Endothelial cell of umbilical vein (primary cell): Measurements from ENCODE around the gene TPPP2. TPM values are rescaled to one million over a fixed set of nuclear protein-coding genes. Genes with fewer than 3 reads are reported as not detected.

Experiments
- BruUV-seq: library from RNA; stranded (reverse); fragments of 400-500 nt; replicated peaks from 2 replicates; lab custom pipeline; 2021; lab: Mats Ljungman, UMichigan
- CTCF ChIA-PET: fragments of 300-600, 350-600 bp; sonication (Branson Sonifier 250); formaldehyde crosslinking; loops from one replicate; lab custom pipeline; 2021; ENCODE audit warnings: antibody characterized with exemption, inconsistent platforms; lab: Charles Lee
- POLR2A ChIA-PET: fragments of 300-600, 350-600 bp; sonication (Branson Sonifier 250); formaldehyde crosslinking; loops from one replicate; lab custom pipeline; 2021; ENCODE audit warnings: antibody characterized with exemption, inconsistent platforms; lab: Charles Lee
- DNase-seq: peaks from one replicate; pipeline ENCODE4 v3.0.0-alpha.2; 2011; ENCODE audit warnings: low read depth, low spot score
- FAIRE-seq: peaks from 2 replicates; lab custom pipeline; 2011; peaks lifted over from hg19 to GRCh38; lab: Jason Lieb, UNC
- H2AFZ ChIP-seq: 2 replicates; pipeline ENCODE4 v1.6.0; 2012; ENCODE audit warnings: low read depth, low read length, control low read depth, inconsistent platforms
- H3K27ac ChIP-seq: 2 replicates; pipeline ENCODE4 v1.5.1; 2011; ENCODE audit warnings: low read depth, mild to moderate bottlenecking, control low read depth, low read length, moderate library complexity; ENCODE audit not compliant: insufficient read depth
- H3K27me3 ChIP-seq, 2 experiments: 2 replicates each; pipeline versions ENCODE4 v1.6.0 to v1.6.1; 2011; ENCODE audit warnings: low read length in 2 of 2, mixed read lengths in 1 of 2; ENCODE audit not compliant: control insufficient read depth in 2 of 2, insufficient read depth in 2 of 2
- H3K36me3 ChIP-seq, 2 experiments: 2 replicates in 1 of 2; 3 replicates in 1 of 2; pipeline ENCODE4 v1.5.1; 2011; ENCODE audit warnings: low read length in 2 of 2, mild to moderate bottlenecking in 1 of 2, moderate library complexity in 1 of 2; ENCODE audit not compliant: control insufficient read depth in 2 of 2, insufficient read depth in 2 of 2; ENCODE audit errors: extremely low read depth in 1 of 2
- H3K4me1 ChIP-seq: 3 replicates; pipeline ENCODE4 v1.5.1; 2011; ENCODE audit warnings: mild to moderate bottlenecking, low read length; ENCODE audit not compliant: control insufficient read depth, insufficient read depth; ENCODE audit errors: extremely low read depth
- H3K4me2 ChIP-seq: 2 replicates; pipeline ENCODE4 v1.6.1; 2011; ENCODE audit warnings: low read length, control low read depth, mixed read lengths; ENCODE audit not compliant: insufficient read depth
- H3K4me3 ChIP-seq, 3 experiments: fragments of 200-600 bp in 1 of 3; sonication (generic), shearing (Covaris generic) in 1 of 3; replicated peaks in 1 of 3; 2 replicates each; pipeline ENCODE4 v1.5.1; 2011 to 2016; ENCODE audit warnings: control low read depth in 3 of 3, low read length in 3 of 3, mild to moderate bottlenecking in 2 of 3, inconsistent platforms in 1 of 3, low read depth in 1 of 3, moderate library complexity in 1 of 3; ENCODE audit not compliant: insufficient read depth in 1 of 3
- H3K79me2 ChIP-seq: 2 replicates; pipeline ENCODE4 v1.6.0; 2012; ENCODE audit warnings: low read length, inconsistent platforms; ENCODE audit not compliant: control insufficient read depth, insufficient read depth
- H3K9ac ChIP-seq: replicated peaks from 2 replicates; pipeline ENCODE3; 2011; ENCODE audit warnings: low read length, control low read depth; ENCODE audit not compliant: insufficient read depth; ENCODE audit errors: extremely low read depth
- H3K9me1 ChIP-seq: replicated peaks from 3 replicates; pipeline ENCODE4 v1.6.0; 2011; ENCODE audit warnings: mild to moderate bottlenecking, low read length; ENCODE audit not compliant: control insufficient read depth, insufficient read depth; ENCODE audit errors: extremely low read depth
- H3K9me3 ChIP-seq: replicated peaks from 2 replicates; pipeline ENCODE4 v1.5.1; 2012; ENCODE audit warnings: low read length, inconsistent platforms; ENCODE audit not compliant: control insufficient read depth, insufficient read depth
- H4K20me1 ChIP-seq: replicated peaks from 2 replicates; pipeline ENCODE3; 2011; ENCODE audit warnings: mild to moderate bottlenecking, low read length; ENCODE audit not compliant: control insufficient read depth, insufficient read depth; ENCODE audit errors: extremely low read depth
- CTCF ChIP-seq, 2 donors: IDR thresholded peaks; 1 replicate in 1 of 2; 2 replicates in 1 of 2; pipeline ENCODE4 v1.5.1; 2011; ENCODE audit warnings: low read length in 2 of 2, mild to moderate bottlenecking in 2 of 2, moderate library complexity in 2 of 2, control low read depth in 1 of 2, inconsistent platforms in 1 of 2, low read depth in 1 of 2; ENCODE audit not compliant: insufficient read depth in 1 of 2; ENCODE audit errors: extremely low read depth in 1 of 2
- EZH2 ChIP-seq: IDR thresholded peaks from 2 replicates; pipeline ENCODE4 v1.6.1; 2012; ENCODE audit warnings: borderline replicate concordance, low read depth, mild to moderate bottlenecking, moderate library complexity, low read length, inconsistent platforms; ENCODE audit not compliant: severe bottlenecking
- FOS ChIP-seq: IDR thresholded peaks from 2 replicates; pipeline ENCODE4 v1.6.1; 2011; ENCODE audit warnings: mild to moderate bottlenecking, low read length, moderate library complexity, borderline replicate concordance; ENCODE audit not compliant: insufficient read depth
- GATA2 ChIP-seq: IDR thresholded peaks from 2 replicates; pipeline ENCODE4 v1.7.0; 2011; ENCODE audit warnings: low read depth, mild to moderate bottlenecking, moderate library complexity, mixed read lengths, low read length; ENCODE audit not compliant: insufficient read length, insufficient read depth
- JUN ChIP-seq: IDR thresholded peaks from 2 replicates; pipeline ENCODE4 v1.6.1; 2011; ENCODE audit warnings: borderline replicate concordance, low read depth; ENCODE audit not compliant: insufficient read length, insufficient read depth
- MAX ChIP-seq: IDR thresholded peaks from 2 replicates; pipeline ENCODE4 v1.6.1; 2011; ENCODE audit not compliant: insufficient read depth, insufficient read length
- MYC ChIP-seq: IDR thresholded peaks from one replicate; pipeline ENCODE4 v1.6.1; 2011; ENCODE audit warnings: mild to moderate bottlenecking, low read depth, low read length
- POLR2A ChIP-seq: IDR thresholded peaks from 2 replicates; pipeline ENCODE4 v1.6.1; 2012; ENCODE audit warnings: low read depth, mild to moderate bottlenecking, control low read depth, low read length
- POLR2AphosphoS5 ChIP-seq: IDR thresholded peaks from 2 replicates; pipeline ENCODE4 v1.6.1; 2012; ENCODE audit warnings: low read depth, mild to moderate bottlenecking, control low read depth, low read length, moderate library complexity; ENCODE audit not compliant: insufficient read depth
- dilution Hi-C: fragments of 300-500 bp; cut with MboI; formaldehyde crosslinking; loops from one replicate; pipeline ENCODE4 v1.15.0; 2019; ENCODE audit warnings: low sequenced_read_pairs; ENCODE audit not compliant: extremely low pct_ligation_motif_present
- intact Hi-C: fragments of 100-400 bp; cut with micrococcal nuclease; formaldehyde crosslinking; loops from one replicate; pipeline ENCODE4 v1.10.0; 2022
- polyA plus RNA-seq, 4 experiments: library from polyadenylated mRNA; depleted of rRNA in 3 of 4; stranded (reverse) in 3 of 4; unstranded in 1 of 4; fragments of >200 nt; gene quantifications; 2 replicates each; pipeline versions ENCODE4 v1.2.1 to v1.2.3, GENCODE V29; 2011 to 2012; ENCODE audit warnings: missing spikeins in 1 of 4
- total RNA-seq: library from RNA; stranded (reverse); gene quantifications from 2 replicates; pipeline ENCODE4 v1.2.3, GENCODE V29; 2021

The TPPP2 gene
- total and polyA plus RNA-seq, 2 donors (not counting 3 experiments of a cell fraction or from before 2014, with no cell fraction given): not detected

DNA sequence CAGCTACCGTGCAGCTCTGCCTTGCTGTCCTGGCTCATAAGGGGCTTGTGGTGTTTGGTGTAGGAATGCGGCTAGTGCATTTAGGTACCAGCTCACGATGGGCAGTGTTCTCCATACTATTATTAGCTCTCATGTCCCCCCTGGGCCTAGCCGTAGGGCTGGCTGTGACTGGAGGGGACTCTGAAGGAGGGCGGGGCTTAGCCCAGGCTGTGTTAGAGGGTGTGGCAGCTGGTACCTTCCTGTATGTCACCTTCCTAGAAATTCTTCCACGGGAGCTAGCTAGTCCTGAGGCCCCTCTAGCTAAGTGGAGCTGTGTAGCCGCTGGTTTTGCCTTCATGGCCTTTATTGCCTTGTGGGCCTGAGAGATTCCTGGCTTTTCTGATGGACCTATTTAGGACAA, 28.8 kb upstream of the TPPP2 start:
- H3K36me3 ChIP-seq: peaks cover 3 to 4% of the 10 kb centered on the region in 2 experiments
- H2AFZ ChIP-seq: no peak overlapping the region
- dilution Hi-C loops (no loop called here), intact Hi-C loops (no loop called here)
- H3K9ac ChIP-seq: no peak overlapping the region
- H3K27ac ChIP-seq: no peak overlapping the region
- H3K27me3 ChIP-seq: no peaks in the 10 kb centered on the region
- ChIA-PET CTCF (interaction anchor here (1.1 to 1.4 kb wide), 2 partner anchors 14 to 67 kb away, joined by 3 to 5 read pairs; no protein-coding TSS in a partner anchor), POLR2A (no interaction called here)
- no peaks in the 10 kb centered on the region for H4K20me1 ChIP-seq
- TF ChIP-seq EZH2: no peak
- TF ChIP-seq POLR2A: no peak
- TF ChIP-seq FOS: no peak
- no peak for TF ChIP-seq POLR2AphosphoS5
- no peak for TF ChIP-seq GATA2
- TF ChIP-seq JUN: no peak
- no peak for TF ChIP-seq CTCF (IDR thresholded peaks at IDR 0.05; ENCODE audit: extremely low read depth in 1 of 2, insufficient read depth in 1 of 2, low read depth in 1 of 2, low read length in 2 of 2)
- no peak for TF ChIP-seq MAX
- TF ChIP-seq MYC: no peak
- DNase-seq (no peak), FAIRE-seq (no peak)
- H3K9me1 ChIP-seq: no peaks in the 10 kb centered on the region
- no peaks in the 10 kb centered on the region for H3K79me2 ChIP-seq
- BruUV-seq: no TSS peak
- no peaks in the 10 kb centered on the region for H3K4me1 ChIP-seq
- no peak overlapping the region for H3K4me3 ChIP-seq
- no peaks in the 10 kb centered on the region for H3K9me3 ChIP-seq
- no peak overlapping the region for H3K4me2 ChIP-seq
